Fibroblast of the aortic adventitia (primary cell): ENCODE results near the gene LYRM1. TPM values are rescaled to one million over a fixed set of nuclear protein-coding genes. Genes with fewer than 3 reads are reported as not detected.
"Not testable (repeated sequence)": the region's sequence is repeated elsewhere in the genome, so short reads cannot be mapped to it uniquely, and the experiment has no call there.

Experiments used
- DNase-seq: peaks from one replicate; pipeline ENCODE4 v3.0.0-alpha.2; 2010; ENCODE audit warnings: low read depth
- H3K4me3 ChIP-seq: 2 replicates; pipeline ENCODE4 v1.5.1; 2011; ENCODE audit warnings: low read depth, mild to moderate bottlenecking, control low read depth, low read length, moderate library complexity
- total RNA-seq: library from RNA; depleted of rRNA; stranded (reverse); fragments of >200 nt; gene quantifications from 2 replicates; pipeline ENCODE4 v1.2.3, GENCODE V29; 2012; ENCODE audit warnings: low replicate concordance
- TF ChIP-seq, protein P1 (sequence below): IDR thresholded peaks from 2 replicates; pipeline ENCODE4 v1.5.1; 2011; ENCODE audit warnings: mild to moderate bottlenecking, low read length, control low read depth, inconsistent platforms; ENCODE audit not compliant: insufficient read depth

LYRM1 gene
- total RNA-seq, 1 donor, result 49.8 TPM

DNA sequence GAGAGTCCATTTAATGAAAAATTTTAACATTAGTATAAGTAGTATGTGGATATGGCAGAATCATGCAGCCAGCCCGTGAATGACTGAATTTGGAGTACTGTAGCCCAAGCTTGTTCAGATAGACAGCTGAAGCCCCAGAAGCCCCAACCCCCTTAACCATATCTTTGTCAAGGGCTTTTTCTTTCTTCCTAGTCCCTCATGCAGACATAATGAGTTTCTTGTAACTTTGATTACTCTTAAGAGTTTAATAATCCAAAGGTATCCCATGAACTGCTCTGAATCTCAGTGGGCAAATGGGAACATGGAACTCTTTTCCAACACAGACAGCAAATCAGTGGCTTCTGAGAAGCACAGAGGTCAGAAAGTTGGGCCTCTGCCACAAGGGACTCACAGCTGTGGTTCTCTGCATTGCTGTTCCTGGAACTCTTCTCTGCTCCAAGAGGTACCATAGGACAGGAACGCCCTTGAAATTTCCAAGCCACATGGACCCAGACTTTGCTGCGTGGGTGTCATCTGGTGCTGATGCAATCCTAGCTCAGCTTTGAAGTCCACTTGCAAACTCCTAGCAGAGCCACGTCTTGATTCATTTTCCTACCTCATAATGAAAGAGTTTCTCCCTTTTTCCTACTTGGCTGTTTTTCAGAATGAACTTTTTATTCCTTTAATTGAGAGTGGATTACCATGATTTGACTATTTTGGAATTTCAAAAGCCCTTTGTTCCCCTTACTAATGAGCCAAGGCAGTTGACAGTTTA is 18.1 kb downstream of the LYRM1 start:
- peak; percentile 83 for DNase-seq
- H3K4me3 ChIP-seq, result no peak overlapping the region
- TF ChIP-seq, protein P1, sequence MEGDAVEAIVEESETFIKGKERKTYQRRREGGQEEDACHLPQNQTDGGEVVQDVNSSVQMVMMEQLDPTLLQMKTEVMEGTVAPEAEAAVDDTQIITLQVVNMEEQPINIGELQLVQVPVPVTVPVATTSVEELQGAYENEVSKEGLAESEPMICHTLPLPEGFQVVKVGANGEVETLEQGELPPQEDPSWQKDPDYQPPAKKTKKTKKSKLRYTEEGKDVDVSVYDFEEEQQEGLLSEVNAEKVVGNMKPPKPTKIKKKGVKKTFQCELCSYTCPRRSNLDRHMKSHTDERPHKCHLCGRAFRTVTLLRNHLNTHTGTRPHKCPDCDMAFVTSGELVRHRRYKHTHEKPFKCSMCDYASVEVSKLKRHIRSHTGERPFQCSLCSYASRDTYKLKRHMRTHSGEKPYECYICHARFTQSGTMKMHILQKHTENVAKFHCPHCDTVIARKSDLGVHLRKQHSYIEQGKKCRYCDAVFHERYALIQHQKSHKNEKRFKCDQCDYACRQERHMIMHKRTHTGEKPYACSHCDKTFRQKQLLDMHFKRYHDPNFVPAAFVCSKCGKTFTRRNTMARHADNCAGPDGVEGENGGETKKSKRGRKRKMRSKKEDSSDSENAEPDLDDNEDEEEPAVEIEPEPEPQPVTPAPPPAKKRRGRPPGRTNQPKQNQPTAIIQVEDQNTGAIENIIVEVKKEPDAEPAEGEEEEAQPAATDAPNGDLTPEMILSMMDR, result no peak

DNA sequence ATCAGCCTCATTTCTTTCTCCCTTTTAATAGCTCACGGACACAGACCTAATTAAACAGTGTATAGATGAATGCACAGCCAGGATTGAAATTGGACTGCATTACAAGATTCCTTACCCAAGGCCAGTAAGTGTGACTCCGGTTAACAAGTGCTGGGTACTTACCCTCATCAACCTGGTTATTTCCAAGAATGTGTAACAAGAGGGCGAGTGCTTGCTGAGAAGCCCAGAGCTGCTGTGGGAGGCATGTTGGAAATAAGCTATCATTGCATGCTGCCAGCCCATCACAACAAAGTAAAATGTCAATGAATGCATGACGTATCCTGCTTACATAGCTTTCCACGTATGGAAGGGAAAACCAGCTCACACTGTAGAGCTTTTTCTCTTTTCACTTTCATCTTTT is 19.5 kb downstream of the LYRM1 start:
- DNase-seq, result no peak
- TF ChIP-seq, protein P1, result no peak
- H3K4me3 ChIP-seq, result no peak overlapping the region

DNA sequence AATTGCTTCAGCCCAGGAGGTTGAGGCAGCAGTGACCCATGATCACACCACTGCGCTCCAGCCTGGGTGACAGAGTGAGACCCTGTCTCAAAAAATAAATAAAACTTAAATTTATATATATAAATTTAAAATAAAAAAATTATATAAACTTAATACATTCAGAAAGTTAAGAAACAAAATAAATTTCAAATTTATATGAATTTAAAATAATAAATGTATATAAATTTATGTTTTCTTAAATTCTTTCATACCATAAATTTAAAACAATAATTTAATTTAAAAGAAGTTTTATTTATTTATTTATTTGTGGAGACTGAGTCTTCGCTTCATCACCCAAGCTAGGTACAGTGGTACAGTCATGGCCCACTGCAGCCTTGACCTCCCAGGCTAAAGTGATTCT is 20.2 kb downstream of the LYRM1 start:
- no peak overlapping the region for H3K4me3 ChIP-seq
- no peak for DNase-seq
- TF ChIP-seq, protein P1, result no peak

DNA sequence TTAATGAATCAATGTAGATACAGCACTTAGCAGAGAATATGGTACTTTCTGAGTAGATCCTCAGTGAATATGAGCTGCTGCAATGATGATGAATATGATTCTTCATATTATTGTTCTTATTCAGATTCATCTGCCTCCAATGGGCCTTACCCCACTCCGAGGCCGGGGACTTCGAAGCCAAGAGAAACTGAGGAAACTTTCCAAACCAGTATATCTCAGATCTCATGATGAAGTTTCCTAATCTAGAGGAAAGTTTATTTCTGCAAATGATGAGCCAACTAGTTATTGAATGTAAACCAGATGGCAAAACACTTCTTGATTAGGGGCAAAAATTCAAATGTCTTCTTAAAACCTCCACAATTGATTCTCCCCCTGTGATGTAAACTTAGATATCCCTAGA is 23.3 kb downstream of the LYRM1 start:
- TF ChIP-seq, protein P1, result no peak
- no peak overlapping the region for H3K4me3 ChIP-seq
- no peak for DNase-seq

DNA sequence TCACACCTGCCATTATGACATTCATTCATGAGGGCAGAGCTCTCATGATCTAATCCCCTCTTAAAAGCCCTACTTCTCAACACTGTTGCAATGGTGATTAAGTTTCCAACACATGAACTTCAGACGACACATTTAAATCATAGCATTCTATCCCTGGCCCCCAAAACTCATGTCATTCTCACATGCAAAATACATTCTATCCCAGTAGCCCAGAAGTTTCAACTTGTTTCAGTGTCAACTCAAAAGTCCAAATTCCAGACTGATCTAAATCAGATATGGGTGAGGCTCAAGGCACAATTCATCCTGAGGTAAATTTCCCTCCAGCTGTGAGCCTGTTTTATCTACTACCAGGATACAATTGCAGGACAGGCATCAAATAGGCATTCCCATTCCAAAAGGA is 25.2 kb downstream of the LYRM1 start:
- TF ChIP-seq, protein P1, result no peak
- no peak for DNase-seq
- H3K4me3 ChIP-seq, result no peak overlapping the region

DNA sequence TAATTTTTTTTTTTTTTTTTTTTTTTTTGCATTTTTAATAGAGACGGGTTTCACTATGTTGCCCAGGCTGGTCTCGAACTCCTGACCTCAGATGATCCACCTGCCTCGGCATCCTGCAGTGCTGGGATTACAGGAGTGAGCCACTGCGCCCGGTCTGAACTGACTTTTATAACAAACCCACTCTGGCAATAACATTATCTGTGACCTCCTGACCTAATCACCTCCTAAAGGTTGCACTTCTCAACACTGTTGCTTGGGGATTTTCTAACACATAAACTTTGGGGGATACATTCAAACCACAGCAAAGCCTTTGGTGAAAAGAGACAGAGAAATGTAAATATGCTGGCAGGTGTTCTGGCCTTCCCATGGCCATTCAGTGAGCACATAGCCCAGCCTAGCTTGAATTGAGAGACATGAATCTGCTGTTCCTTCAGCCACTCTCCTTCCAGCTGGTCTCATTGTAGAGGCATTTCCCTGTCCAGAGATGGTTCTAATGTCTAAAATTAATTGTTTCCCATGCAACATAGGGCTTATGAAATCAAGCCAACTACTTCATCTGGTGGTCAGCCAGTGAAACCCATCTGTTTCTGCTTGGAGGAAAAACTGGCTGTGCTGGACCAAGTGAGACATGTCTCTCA is 28.3 kb downstream of the LYRM1 start:
- no peak overlapping the region for H3K4me3 ChIP-seq
- TF ChIP-seq, protein P1, result no peak
- DNase-seq, result peak; percentile 66

DNA sequence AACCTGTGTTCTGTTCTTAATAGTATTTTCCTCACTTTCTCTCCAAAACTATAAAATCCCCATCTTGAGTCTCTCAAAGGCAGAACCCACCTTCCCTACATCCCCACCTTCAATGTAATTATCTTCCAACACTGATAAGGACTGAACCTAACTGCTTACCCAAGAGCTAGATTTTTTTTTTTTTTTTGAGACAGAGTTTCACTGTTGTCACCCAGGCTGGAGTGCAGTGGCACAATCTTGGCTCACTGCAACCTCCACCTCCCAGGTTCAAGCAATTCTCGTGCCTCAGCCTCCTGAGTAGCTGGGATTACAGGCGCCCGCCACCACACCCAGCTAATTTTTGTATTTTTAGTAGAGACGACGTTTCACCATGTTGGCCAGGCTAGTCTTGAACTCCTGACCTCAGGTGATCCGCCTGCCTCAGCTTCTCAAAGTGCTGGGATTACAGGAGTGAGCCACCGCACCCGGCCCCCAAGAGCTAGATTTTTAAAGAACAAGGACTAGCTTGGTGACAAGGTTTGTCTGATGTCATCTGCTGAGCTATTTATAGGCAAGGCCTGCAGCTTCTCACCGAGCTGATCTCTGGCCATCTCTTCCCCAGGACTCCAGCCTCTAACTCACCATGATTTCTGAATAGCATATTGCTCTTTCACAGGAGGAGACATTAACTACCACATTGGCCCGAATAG is 29.2 kb downstream of the LYRM1 start:
- DNase-seq, result peak; percentile 27
- not testable (repeated sequence) for H3K4me3 ChIP-seq
